Sigmoid colon (tissue), 7 donors: ENCODE data around the gene BCAN. TPM values are rescaled to one million over a fixed set of nuclear protein-coding genes. Genes with fewer than 3 reads are reported as not detected.

Experiments used
- DNase-seq: peaks from one replicate; pipeline ENCODE4 v3.0.0-alpha.2; 2019
- H3K27ac ChIP-seq, 4 donors: fragments of 200-600 bp; sonication (generic); one replicate each; pipeline ENCODE4 v1.5.1; 2016 to 2019; ENCODE audit warnings: mild to moderate bottlenecking in 1 of 4
- H3K27me3 ChIP-seq, 3 donors: fragments of 200-600 bp; sonication (generic); one replicate each; pipeline ENCODE4 v1.5.1; 2019; ENCODE audit warnings: mild to moderate bottlenecking in 1 of 3
- H3K36me3 ChIP-seq, 4 donors: fragments of 200-600 bp; sonication (generic); one replicate each; pipeline ENCODE4 v1.5.1; 2016 to 2019
- H3K4me1 ChIP-seq, 4 donors: fragments of 200-600 bp; sonication (generic); one replicate each; pipeline ENCODE4 v1.5.1; 2017 to 2019
- H3K4me3 ChIP-seq, 4 donors: fragments of 200-600 bp; sonication (generic); one replicate each; pipeline ENCODE4 v1.5.1; 2017 to 2019; ENCODE audit warnings: mild to moderate bottlenecking in 2 of 4, moderate library complexity in 1 of 4
- H3K9me3 ChIP-seq, 4 donors: fragments of 200-600 bp in 3 of 4; sonication (generic) in 3 of 4; one replicate each; pipeline versions ENCODE4 v1.5.1 to v1.6.1; 2013 to 2019
- EP300 ChIP-seq, 4 donors: sonication (generic); formaldehyde crosslinking; IDR thresholded peaks; one replicate each; pipeline ENCODE4 v1.6.1; 2017; ENCODE audit warnings: antibody characterized with exemption in 4 of 4
- POLR2A ChIP-seq, 2 donors: fragments of 450-650 bp; IDR thresholded peaks; one replicate each; pipeline ENCODE4 v1.6.1; 2016; ENCODE audit warnings: antibody characterized with exemption in 2 of 2, mild to moderate bottlenecking in 2 of 2, moderate library complexity in 2 of 2
- POLR2AphosphoS5 ChIP-seq, 4 donors: sonication (generic); formaldehyde crosslinking; IDR thresholded peaks; one replicate each; pipeline ENCODE4 v1.6.1; 2017; ENCODE audit warnings: antibody characterized with exemption in 4 of 4
- WGBS, 2 donors: extraction: QIAGEN DNeasy Blood & Tissue Kit; methylation state at CpG; one replicate each; pipeline ENCODE4 v1.1.7; 2013; 5-methylcytosine and 5-hydroxymethylcytosine counted together
- intact Hi-C: fragments of 100-400 bp; cut with DNase I; formaldehyde crosslinking; loops from one replicate; pipeline ENCODE4 v1.15.1; 2023
- polyA plus RNA-seq, 3 donors: library from polyadenylated mRNA; stranded (reverse); fragments of 200-250 nt; gene quantifications; one replicate each; pipeline ENCODE4 v1.2.3, GENCODE V29; 2013
- total RNA-seq, 4 donors: library from RNA; depleted of rRNA; stranded (reverse); fragments of >200 nt; gene quantifications; one replicate each; pipeline ENCODE4 v1.1.0, GENCODE V29; 2016
- TF ChIP-seq, protein P1 (sequence below), 4 experiments: fragments of 450-650 bp in 3 of 4; fragments of 200-600 bp in 1 of 4; IDR thresholded peaks; one replicate each; pipeline ENCODE4 v1.5.1; 2016 to 2019; ENCODE audit warnings: antibody characterized with exemption in 4 of 4, mild to moderate bottlenecking in 3 of 4, moderate library complexity in 2 of 4
- donor health status: healthy with polysubstance abuse.
- donor health status: Bipolar disorder and iron deficiency.
- donor health status: healthy.

BCAN gene
- total and polyA plus RNA-seq, 7 donors: 0.12 to 2.9 (median 2.1) TPM; not detected in 3

DNA sequence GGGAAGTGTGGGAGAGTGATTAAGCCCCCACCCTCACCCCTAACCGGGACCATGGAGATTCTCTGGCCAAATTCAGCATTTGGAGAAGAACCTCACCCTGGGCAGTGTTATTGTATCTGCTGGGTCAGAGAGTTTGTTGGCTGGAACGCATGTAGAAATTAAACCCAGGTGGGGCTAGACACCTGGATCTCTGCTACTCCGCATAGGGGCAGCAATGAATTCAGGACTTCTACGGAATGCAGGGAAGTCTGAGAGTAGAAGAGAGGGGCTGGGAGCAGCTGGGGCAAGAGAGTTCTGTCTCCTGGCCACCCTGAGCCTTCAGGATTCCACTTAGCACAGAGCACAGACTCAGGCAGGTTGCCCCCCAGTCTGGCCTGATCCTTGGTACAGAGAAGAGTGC is 67.1 kb downstream of the BCAN start:
- TF ChIP-seq POLR2AphosphoS5 (IDR thresholded peaks at IDR 0.05) (no peak), EP300 (IDR thresholded peaks at IDR 0.05) (no peak), POLR2A (IDR thresholded peaks at IDR 0.05) (no peak)
- TF ChIP-seq, protein P1, sequence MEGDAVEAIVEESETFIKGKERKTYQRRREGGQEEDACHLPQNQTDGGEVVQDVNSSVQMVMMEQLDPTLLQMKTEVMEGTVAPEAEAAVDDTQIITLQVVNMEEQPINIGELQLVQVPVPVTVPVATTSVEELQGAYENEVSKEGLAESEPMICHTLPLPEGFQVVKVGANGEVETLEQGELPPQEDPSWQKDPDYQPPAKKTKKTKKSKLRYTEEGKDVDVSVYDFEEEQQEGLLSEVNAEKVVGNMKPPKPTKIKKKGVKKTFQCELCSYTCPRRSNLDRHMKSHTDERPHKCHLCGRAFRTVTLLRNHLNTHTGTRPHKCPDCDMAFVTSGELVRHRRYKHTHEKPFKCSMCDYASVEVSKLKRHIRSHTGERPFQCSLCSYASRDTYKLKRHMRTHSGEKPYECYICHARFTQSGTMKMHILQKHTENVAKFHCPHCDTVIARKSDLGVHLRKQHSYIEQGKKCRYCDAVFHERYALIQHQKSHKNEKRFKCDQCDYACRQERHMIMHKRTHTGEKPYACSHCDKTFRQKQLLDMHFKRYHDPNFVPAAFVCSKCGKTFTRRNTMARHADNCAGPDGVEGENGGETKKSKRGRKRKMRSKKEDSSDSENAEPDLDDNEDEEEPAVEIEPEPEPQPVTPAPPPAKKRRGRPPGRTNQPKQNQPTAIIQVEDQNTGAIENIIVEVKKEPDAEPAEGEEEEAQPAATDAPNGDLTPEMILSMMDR (IDR thresholded peaks at IDR 0.05): no peak
- Histone ChIP-seq H3K9me3 (no peaks in the 10 kb centered on the region), H3K4me3 (no peak overlapping the region), H3K36me3 (no peaks in the 10 kb centered on the region), H3K27me3 (no peaks in the 10 kb centered on the region), H3K27ac (peak overlapping the region; percentile 51 to 87 (median 84)), H3K4me1 (peaks cover 0 to 78% (median 76%) of the 10 kb centered on the region in 4 donors)
- intact Hi-C loops: loop anchor here (10.0 kb wide), 1 partner anchor 186 kb away; the partner anchor contains the start of gene PEAR1
- DNase-seq: no peak
- 59 to 73% methylated on average over 4 of the region's 4 CpGs for WGBS, 2 donors

Other genes starting within 250 kb of the BCAN start
- 10 to 100 TPM; 39.8 to 61.6 (median 53.2) TPM for gene MEF2D, start 141.3 kb upstream of the BCAN start, total RNA-seq
- 10 to 100 TPM; 13.2 to 31.2 (median 22.9) TPM for gene MEF2D, start 141.3 kb upstream of the BCAN start, polyA plus RNA-seq
- gene IQGAP3, start 69.6 kb upstream of the BCAN start, total RNA-seq: under 1 TPM in 3 of 4 donors, not detected in 1; 0.55 to 0.81 (median 0.71) TPM
- 10 to 100 TPM in 1 of 3 donors, under 1 TPM in 2; 0.60 to 11.2 (median 0.92) TPM for gene IQGAP3, start 69.6 kb upstream of the BCAN start, polyA plus RNA-seq
- not detected for gene TTC24, start 62.4 kb upstream of the BCAN start, total RNA-seq
- gene TTC24, start 62.4 kb upstream of the BCAN start, polyA plus RNA-seq: 1 to 10 TPM in 1 of 3 donors, not detected in 2; 2.6 TPM
- gene NAXE, start 50.3 kb upstream of the BCAN start, total RNA-seq: 100 to 1,000 TPM in 1 of 4 donors, 10 to 100 TPM in 3; 59.3 to 113 (median 67.2) TPM
- 10 to 100 TPM; 80.8 to 91.6 (median 84.1) TPM for gene NAXE, start 50.3 kb upstream of the BCAN start, polyA plus RNA-seq
- gene GPATCH4, start 40.6 kb upstream of the BCAN start, total RNA-seq: 10 to 100 TPM; 12.2 to 22.9 (median 17.3) TPM
- 10 to 100 TPM; 10.2 to 32.9 (median 18.0) TPM for gene GPATCH4, start 40.6 kb upstream of the BCAN start, polyA plus RNA-seq
- 1 to 10 TPM in 1 of 4 donors, under 1 TPM in 1, not detected in 2; 0.71 to 1.2 TPM for gene HAPLN2, start 22.7 kb upstream of the BCAN start, total RNA-seq
- under 1 TPM in 1 of 3 donors, not detected in 2; 0.10 TPM for gene HAPLN2, start 22.7 kb upstream of the BCAN start, polyA plus RNA-seq
- 10 to 100 TPM in 2 of 4 donors, 1 to 10 TPM in 2; 7.1 to 21.0 (median 10.4) TPM for gene NES, start 35.3 kb downstream of the BCAN start, total RNA-seq
- gene NES, start 35.3 kb downstream of the BCAN start, polyA plus RNA-seq: 1 to 10 TPM in 2 of 3 donors, under 1 TPM in 1; 0.60 to 6.9 (median 1.8) TPM
- 1 to 10 TPM; 3.1 to 7.8 (median 5.4) TPM for gene CRABP2, start 63.5 kb downstream of the BCAN start, total RNA-seq
- 1 to 10 TPM in 1 of 3 donors, not detected in 2; 4.9 TPM for gene CRABP2, start 63.5 kb downstream of the BCAN start, polyA plus RNA-seq
- gene METTL25B, start 86.4 kb downstream of the BCAN start, total RNA-seq: 10 to 100 TPM; 11.8 to 21.6 (median 13.7) TPM
- 10 to 100 TPM; 19.0 to 33.1 (median 22.8) TPM for gene METTL25B, start 86.4 kb downstream of the BCAN start, polyA plus RNA-seq
- gene ISG20L2, start 86.6 kb downstream of the BCAN start, total RNA-seq: 10 to 100 TPM; 13.6 to 17.6 (median 16.7) TPM
- gene ISG20L2, start 86.6 kb downstream of the BCAN start, polyA plus RNA-seq: 10 to 100 TPM; 12.0 to 23.4 (median 17.1) TPM
- gene MRPL24, start 99.0 kb downstream of the BCAN start, total RNA-seq: 10 to 100 TPM; 53.0 to 68.5 (median 59.7) TPM
- gene MRPL24, start 99.0 kb downstream of the BCAN start, polyA plus RNA-seq: 10 to 100 TPM; 72.7 to 81.1 (median 81.0) TPM
- gene HDGF, start 109.6 kb downstream of the BCAN start, total RNA-seq: 100 to 1,000 TPM; 108 to 128 (median 116) TPM
- 100 to 1,000 TPM; 156 to 297 (median 202) TPM for gene HDGF, start 109.6 kb downstream of the BCAN start, polyA plus RNA-seq
- gene PRCC, start 125.4 kb downstream of the BCAN start, total RNA-seq: 10 to 100 TPM; 27.5 to 34.1 (median 32.4) TPM
- 10 to 100 TPM; 42.0 to 49.7 (median 48.3) TPM for gene PRCC, start 125.4 kb downstream of the BCAN start, polyA plus RNA-seq
- 1 to 10 TPM; 1.5 to 8.2 (median 4.3) TPM for gene SH2D2A, start 174.7 kb downstream of the BCAN start, total RNA-seq
- gene SH2D2A, start 174.7 kb downstream of the BCAN start, polyA plus RNA-seq: 1 to 10 TPM in 2 of 3 donors, under 1 TPM in 1; 0.69 to 7.9 (median 1.2) TPM
- not detected for gene INSRR, start 217.0 kb downstream of the BCAN start, total RNA-seq
- under 1 TPM in 1 of 3 donors, not detected in 2; 0.06 TPM for gene INSRR, start 217.0 kb downstream of the BCAN start, polyA plus RNA-seq
- gene NTRK1, start 218.7 kb downstream of the BCAN start, total RNA-seq: 1 to 10 TPM; 1.5 to 4.9 (median 3.6) TPM
- under 1 TPM in 2 of 3 donors, not detected in 1; 0.42 to 0.60 TPM for gene NTRK1, start 218.7 kb downstream of the BCAN start, polyA plus RNA-seq